Fibroblast of skin of right quadriceps (primary cell): ENCODE data around the gene RAB8B.
"Not testable (repeated sequence)": the region's sequence is repeated elsewhere in the genome, so short reads cannot be mapped to it uniquely, and the experiment has no call there.

Source experiments
- DNase-seq: peaks from one replicate; pipeline ENCODE4 v3.0.0-alpha.2; 2013

Gene RAB8B

GRCh38 chr15:63210151-63211091 is 21.0 kb downstream of the RAB8B start:
- peak; percentile 67 for DNase-seq

GRCh38 chr15:63211092-63211490 is 21.7 kb downstream of the RAB8B start:
- no peak for DNase-seq

GRCh38 chr15:63211549-63211948 is 22.1 kb downstream of the RAB8B start:
- DNase-seq: no peak

GRCh38 chr15:63212050-63213004 is 22.9 kb downstream of the RAB8B start:
- peak; percentile 94 for DNase-seq

GRCh38 chr15:63218100-63218808 is 28.8 kb downstream of the RAB8B start:
- peak; percentile 61 for DNase-seq

- DNase-seq: no peak
Measured at GRCh38 chr15:63219196-63219710, 29.8 kb downstream of the RAB8B start.

- DNase-seq: no peak
Measured at GRCh38 chr15:63221346-63221745, 31.9 kb downstream of the RAB8B start.

GRCh38 chr15:63223463-63223862 is 34.1 kb downstream of the RAB8B start:
- no peak for DNase-seq

- DNase-seq: no peak
Measured at GRCh38 chr15:63225381-63225780, 36.0 kb downstream of the RAB8B start.

- DNase-seq: no peak
Measured at GRCh38 chr15:63226155-63226883, 36.9 kb downstream of the RAB8B start.

- DNase-seq: no peak
Measured at GRCh38 chr15:63226966-63227401, 37.6 kb downstream of the RAB8B start.

GRCh38 chr15:63227689-63228088 is 38.3 kb downstream of the RAB8B start:
- DNase-seq: no peak

- no peak for DNase-seq
Measured at GRCh38 chr15:63231206-63231605, 41.8 kb downstream of the RAB8B start.

GRCh38 chr15:63231706-63232105 is 42.3 kb downstream of the RAB8B start:
- DNase-seq: no peak

- DNase-seq: no peak
Measured at GRCh38 chr15:63232405-63232804, 43.0 kb downstream of the RAB8B start.

- no peak for DNase-seq
Measured at GRCh38 chr15:63232943-63233342, 43.5 kb downstream of the RAB8B start.

GRCh38 chr15:63233667-63234423 is 44.4 kb downstream of the RAB8B start:
- peak; percentile 78 for DNase-seq

GRCh38 chr15:63234451-63234870 is 45.1 kb downstream of the RAB8B start:
- peak; percentile 45 for DNase-seq

GRCh38 chr15:63236272-63236671 is 46.9 kb downstream of the RAB8B start:
- DNase-seq: peak; percentile 94

- not testable (repeated sequence) for DNase-seq
Measured at GRCh38 chr15:63237086-63237485, 47.7 kb downstream of the RAB8B start.

GRCh38 chr15:63238171-63238570 is 48.8 kb downstream of the RAB8B start:
- no peak for DNase-seq
